ENCODE results near the gene DOP1A.
A peak's percentile ranks its signal among the peaks of the same experiment; 100 is the strongest.

- TF ChIP-seq ATF3 (IDR thresholded peaks at IDR 0.05) (no peak), CTCF (IDR thresholded peaks at IDR 0.05; ENCODE audit: low read depth, low read length, missing input control) (no peak), REST (IDR thresholded peaks at IDR 0.05) (peak; percentile 9), RAD21 (IDR thresholded peaks at IDR 0.05) (no peak), EGR1 (IDR thresholded peaks at IDR 0.05; ENCODE audit: low read depth in 2 of 2) (no peak), JUND (IDR thresholded peaks at IDR 0.05) (no peak)
Observed at GRCh38 chr6:83192871-83193746, 125.6 kb downstream of the DOP1A start, which contains the start of the genes PGM3 and RWDD2A.
